ENCODE results near the gene ADGRF4.

DNA sequence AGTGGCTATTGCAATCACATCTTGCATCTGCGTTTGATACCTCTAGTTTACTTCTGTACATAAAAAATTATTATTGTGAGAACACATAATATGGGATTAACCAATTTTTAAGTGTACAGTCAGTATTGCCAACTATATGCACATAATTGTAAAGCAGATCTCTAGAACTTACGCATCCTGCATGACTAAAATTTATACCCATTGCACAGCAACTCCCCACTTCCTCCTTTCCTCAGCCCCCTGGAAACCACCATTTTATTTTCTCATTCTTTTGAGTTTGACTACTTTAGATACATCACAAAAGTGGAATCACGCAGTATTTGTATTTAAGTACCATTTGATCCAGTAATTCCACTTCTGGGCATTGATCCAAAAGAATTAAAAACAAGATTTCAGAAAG is 64.1 kb downstream of the ADGRF4 start:
- TF ChIP-seq, protein P1, sequence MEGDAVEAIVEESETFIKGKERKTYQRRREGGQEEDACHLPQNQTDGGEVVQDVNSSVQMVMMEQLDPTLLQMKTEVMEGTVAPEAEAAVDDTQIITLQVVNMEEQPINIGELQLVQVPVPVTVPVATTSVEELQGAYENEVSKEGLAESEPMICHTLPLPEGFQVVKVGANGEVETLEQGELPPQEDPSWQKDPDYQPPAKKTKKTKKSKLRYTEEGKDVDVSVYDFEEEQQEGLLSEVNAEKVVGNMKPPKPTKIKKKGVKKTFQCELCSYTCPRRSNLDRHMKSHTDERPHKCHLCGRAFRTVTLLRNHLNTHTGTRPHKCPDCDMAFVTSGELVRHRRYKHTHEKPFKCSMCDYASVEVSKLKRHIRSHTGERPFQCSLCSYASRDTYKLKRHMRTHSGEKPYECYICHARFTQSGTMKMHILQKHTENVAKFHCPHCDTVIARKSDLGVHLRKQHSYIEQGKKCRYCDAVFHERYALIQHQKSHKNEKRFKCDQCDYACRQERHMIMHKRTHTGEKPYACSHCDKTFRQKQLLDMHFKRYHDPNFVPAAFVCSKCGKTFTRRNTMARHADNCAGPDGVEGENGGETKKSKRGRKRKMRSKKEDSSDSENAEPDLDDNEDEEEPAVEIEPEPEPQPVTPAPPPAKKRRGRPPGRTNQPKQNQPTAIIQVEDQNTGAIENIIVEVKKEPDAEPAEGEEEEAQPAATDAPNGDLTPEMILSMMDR (optimal IDR thresholded peaks at IDR 0.05 in 1 of 3, IDR thresholded peaks at IDR 0.05 in 1 of 3, conservative IDR thresholded peaks at IDR 0.05 in 1 of 3; ENCODE audit: extremely low read depth in 1 of 3, insufficient read depth in 2 of 3, low read length in 3 of 3): no peak
- no peak for TF ChIP-seq EZH2 (IDR thresholded peaks at IDR 0.05; ENCODE audit: low read length)
